Globus pallidus (tissue), 1 donor: ENCODE results near the gene MEP1B.
"Not testable (repeated sequence)": the region's sequence is repeated elsewhere in the genome, so short reads cannot be mapped to it uniquely, and the experiment has no call there.

Experiments
- DNase-seq: peaks from one replicate; pipeline ENCODE4 v3.0.0-alpha.2; 2015; ENCODE audit warnings: low spot score

Gene MEP1B

GRCh38 chr18:32209685-32210445 lies 20.0 kb downstream of the MEP1B start:
- no peak for DNase-seq

GRCh38 chr18:32213693-32214092 lies 23.9 kb downstream of the MEP1B start:
- DNase-seq, result no peak

- DNase-seq, result no peak
Measured at GRCh38 chr18:32216390-32216789, 26.6 kb downstream of the MEP1B start.

DNA sequence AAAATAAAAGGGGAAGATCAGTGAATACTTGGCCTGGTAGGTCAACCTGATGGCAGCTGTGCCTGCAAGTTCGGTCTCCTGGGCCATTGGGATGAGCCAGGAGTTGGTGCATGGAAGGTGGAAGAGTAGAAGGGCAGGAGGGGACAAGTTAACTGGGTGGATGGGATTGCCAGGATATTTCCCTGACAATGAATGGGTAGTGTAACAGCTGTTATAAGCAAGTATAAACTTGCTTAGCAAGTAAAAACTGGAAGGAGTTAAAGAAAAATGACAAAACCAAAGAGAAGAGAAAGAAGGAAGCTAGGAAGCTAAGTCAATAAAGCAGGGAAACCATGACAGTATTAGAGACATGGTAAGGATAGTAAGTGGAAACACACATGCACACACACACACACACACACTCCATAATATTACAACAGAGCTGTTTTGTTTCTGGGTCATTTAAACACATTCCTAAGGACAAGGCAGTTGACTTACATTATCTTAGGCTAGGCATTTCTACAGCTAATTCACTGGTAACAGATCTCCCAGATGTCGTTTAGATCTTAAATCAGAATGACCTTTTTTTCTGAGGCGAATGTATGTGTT lies 29.7 kb downstream of the MEP1B start:
- no peak for DNase-seq

GRCh38 chr18:32233348-32233747 lies 43.5 kb downstream of the MEP1B start:
- not testable (repeated sequence) for DNase-seq

DNA sequence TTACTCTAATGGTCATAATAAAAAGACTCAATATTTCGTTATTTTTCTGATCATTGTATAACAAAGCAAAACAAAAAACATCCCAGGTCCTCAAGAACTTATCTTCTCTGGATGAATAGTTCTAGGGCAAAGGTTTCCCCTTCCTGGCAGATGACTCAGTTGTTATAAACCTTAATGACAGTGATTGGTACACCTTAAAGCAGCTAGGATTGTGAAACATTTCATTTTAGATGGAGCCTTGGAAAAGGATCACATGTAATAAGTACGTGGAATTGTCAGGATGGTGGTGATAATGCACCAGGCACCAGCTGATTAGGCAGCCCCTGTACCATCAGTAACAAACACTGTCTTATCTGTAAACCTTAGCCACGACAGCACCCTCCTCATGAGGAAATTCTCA lies 47.2 kb downstream of the MEP1B start:
- DNase-seq, result no peak

GRCh38 chr18:32238635-32239268 lies 48.9 kb downstream of the MEP1B start:
- DNase-seq, result no peak

DNA sequence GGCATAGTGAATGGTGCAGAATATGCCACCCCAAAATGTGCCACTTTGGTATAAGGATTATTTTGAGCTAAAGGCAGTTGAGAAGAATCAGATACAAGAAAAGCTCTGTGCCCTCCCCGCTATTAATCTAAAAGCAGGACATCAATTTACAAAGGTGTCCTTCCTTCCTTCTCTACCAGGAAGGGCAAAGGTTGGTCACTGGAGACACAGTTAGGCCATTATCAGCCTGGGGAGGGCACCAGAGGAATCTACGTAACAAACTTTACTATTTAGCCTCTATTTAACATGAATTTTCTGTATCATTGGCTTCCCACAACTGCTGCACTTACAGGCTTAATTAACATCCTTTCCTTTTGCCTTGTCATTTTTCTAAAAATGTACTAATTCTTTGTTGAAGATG lies 52.6 kb downstream of the MEP1B start:
- no peak for DNase-seq

DNA sequence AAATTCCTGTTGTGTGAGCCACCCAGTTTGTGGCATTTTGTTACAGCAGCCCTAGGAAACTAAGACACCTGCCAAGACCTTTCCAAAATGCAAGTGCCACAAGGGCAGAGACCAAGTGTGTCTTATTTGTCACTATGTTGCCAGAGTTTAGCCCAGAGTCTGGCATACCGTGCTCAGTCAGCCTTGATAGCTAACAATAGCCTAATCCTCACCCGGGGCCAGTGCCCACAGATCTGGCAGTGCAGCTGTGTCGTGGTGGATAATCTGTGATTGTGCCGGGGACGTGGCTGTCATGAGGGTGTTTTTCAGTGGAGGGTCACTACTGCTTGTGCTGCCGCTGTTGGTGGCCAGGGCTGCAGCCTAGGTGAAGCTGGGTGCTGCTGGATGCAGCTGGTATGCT lies 53.5 kb downstream of the MEP1B start:
- no peak for DNase-seq

DNA sequence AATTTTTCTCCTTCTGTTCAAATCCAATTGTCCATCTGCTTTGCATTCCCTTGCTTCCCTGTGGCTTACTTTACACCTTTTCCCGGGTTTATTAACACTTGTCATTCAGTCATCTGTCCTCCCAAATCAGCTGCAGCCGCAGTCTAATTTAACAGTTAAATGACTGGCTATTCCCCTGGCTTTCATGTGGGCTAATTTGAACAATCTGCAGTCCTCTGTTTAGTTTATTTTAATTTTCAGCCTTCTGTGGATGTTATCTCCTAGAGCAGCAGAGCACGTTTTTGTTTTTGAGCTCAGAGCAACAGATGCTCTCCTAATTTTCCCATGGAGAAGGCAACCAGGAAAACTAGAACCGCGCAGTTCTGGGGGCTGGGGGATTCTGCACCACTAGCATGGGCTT lies 55.0 kb downstream of the MEP1B start:
- DNase-seq, result no peak

DNA sequence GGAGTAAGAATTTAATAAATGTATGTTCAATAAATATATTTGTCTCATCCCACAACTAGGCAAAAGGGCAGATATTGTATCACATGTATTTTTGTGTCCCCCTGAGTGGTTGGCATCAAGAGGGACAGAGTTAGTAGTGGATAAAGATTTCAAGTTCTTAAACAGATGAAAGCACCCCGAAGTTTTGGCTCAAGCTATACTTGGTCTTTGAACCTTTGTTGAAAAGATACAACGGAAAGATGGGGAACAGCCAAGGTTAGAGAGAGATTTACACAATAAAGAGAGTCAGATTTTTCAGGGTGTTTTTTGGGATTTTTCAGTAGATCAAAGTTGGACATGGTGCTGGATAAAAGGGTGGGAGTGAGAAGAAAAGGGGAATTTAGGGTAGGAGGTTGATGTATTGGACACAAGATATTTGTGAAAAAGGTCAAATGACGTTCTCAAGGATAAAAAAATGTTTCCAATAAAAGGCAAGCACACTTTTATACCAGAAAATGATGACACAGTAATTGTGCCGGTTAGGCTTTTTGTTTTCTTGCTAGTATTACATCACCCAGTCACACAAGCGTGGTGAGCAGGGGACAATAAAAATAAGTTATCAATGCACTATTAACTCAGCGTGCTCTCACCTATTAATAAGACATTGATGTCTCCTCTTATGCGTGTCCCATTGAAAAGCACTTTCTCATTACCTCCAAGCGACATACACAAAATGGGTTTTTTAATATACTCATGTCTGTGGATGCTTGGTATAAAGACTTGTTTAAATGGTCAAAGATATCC lies 59.5 kb downstream of the MEP1B start:
- DNase-seq, result no peak

DNA sequence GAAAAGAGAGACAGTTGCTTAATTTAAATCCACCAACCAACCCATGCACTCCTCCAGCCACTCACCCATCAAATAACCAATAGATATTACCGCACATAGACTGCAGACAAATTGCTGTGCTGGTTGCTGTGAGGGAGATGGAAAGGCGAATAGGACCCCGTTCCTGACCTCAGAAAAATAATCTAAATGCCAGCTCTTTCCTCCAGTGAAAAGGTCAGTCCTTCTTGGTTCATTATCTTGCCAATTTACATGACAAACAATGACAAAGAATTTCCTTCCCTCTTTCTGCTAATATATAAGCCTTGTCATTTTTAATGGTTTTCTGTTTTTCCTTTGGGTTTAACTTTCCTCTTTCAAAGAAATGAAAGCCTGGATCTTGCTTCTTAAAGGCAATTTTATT lies 61.6 kb downstream of the MEP1B start:
- DNase-seq, result no peak

DNA sequence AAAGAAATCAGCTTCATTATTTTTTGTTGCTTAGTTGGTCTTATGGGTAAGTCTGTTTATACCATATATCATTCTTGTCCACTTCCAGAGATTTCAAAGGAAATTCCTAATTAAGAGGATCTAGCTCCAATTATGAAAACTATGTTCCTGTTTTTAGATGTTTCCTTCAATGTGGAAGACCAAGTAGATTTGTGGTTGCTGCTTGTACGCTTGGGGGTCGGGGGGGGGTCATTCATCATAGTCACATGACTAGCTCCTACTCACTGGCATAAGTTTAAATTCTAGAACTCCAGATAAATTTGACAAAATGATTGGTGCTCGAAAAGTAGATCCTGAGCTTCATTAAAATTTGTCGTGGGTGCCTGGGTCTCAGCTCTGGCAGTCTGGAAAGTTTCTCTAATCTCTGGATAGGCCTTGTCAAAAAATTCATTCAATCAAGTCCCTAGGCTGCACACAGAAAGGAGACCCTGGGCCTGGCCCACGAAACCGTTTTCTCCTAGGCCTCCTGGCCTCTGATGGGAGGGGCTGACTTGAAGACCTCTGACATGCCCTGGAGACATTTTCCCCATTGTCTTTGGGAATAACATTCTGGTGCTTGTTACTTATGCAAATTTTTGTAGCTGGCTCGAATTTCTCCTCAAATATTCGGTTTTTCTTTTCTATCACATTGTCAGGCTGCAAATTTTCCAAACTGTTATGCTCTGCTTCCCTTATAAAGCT lies 62.5 kb downstream of the MEP1B start:
- no peak for DNase-seq

GRCh38 chr18:32255570-32255969 lies 65.7 kb downstream of the MEP1B start:
- no peak for DNase-seq

DNA sequence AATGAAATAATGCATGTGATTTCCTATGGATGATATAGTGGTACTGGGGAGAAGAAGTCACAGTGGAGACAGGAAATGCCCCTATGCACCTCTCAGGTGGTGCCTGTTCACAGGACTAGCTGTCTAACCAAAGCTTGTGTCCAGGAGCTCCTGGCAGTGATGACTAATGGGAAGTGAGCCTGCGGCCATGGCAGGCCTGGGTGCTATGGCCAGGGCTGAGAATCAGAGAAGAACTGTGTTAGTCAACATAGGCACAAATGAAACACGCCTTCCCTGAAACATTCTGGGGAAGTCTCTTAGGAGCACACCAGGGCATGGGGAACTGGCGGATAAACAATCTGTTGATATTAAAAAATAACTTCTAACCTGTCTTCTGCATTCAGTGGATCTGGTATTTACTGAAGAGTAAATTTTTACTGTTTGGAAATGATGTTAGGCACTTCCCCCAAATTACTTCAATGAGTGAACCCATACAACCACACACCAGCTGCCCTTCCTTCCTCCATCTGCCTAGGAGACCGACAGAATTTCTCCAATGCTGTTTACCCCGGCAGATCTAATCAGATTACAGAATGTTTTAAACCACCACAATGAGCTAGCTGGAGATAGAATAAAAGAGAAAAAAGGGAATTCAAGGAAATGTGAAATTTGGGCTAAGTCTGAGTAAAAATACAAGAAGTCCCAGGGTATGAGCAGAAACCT lies 67.4 kb downstream of the MEP1B start:
- no peak for DNase-seq

DNA sequence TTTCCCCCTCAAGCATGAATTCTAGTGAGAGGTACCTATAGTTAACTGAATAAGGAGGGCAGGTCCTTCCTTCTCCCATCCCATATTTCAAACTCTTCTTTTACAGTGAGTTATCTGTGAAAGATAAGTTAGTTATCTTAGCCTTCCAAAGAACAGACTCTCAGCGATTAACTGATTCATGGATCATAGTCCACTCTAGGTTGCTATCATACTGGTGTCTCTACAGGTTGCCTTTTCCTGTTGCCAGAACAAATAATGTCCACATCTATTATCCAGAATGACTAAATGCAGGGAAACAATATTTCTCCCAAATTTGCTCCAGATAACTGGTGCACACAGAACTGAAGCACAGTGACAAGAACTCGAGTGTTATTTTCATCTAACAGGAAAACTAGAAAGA lies 68.3 kb downstream of the MEP1B start:
- no peak for DNase-seq

DNA sequence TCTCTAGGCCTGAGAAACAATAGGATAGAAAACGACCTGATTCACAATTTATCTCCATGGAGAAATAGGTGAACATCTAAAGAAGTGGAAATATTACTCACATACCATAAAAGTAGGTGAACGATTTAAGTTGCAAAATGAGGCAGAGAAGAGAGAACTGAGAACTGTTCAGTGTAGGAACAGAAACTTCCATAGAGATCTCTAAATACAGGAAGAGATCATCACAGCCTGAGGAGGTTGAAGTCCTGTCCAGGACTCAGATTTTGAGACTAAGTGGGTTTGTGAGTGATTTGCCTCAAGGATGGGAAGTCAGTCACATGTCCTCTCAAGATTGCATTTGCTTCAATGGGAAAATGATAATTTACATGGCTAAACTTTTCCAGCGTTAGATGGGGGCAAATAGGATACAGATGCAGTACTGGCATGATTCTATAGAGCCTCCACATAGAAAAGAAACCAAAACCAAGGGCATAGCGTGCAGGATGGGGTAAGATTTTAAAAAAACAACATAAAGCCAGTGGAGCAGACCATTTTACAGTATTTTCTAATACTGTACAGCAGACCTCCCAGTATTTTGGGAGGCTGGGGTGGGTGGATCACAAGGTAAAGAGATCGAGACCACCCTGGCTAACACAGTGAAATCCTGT lies 68.8 kb downstream of the MEP1B start:
- DNase-seq, result peak; percentile 18

- DNase-seq, result no peak
Measured at GRCh38 chr18:32259553-32259952, 69.7 kb downstream of the MEP1B start.

- DNase-seq, result no peak
Measured at GRCh38 chr18:32261003-32261402, 71.2 kb downstream of the MEP1B start.

- no peak for DNase-seq
Measured at GRCh38 chr18:32262092-32262491, 72.3 kb downstream of the MEP1B start.

DNA sequence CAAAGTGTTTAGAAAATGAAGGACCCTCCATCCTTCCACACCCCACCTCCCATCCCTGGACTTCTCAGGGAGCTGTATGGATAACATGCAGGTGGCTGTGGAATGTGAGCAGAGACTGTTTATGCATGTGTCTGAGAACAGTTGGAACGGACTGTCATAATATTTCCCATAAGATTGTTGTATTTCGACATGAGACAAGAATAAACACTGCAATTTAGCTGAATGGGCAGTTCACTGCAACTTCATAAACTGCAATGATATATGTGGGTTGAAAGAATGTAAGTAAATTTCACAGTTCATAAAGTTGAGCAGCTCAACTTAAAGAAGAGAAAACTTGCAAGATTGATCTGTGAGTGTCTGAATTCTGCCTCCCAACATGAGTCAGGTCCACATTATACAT lies 74.6 kb downstream of the MEP1B start:
- no peak for DNase-seq
